Activated CD8-positive, alpha-beta memory T cell treated with anti-CD3 and anti-CD28 coated beads, Interleukin-2, amount 50 U/mL, for 24 hours (primary cell): ENCODE results near the gene CPA1.

Source experiments
- DNase-seq: peaks from one replicate; pipeline ENCODE4 v3.0.0-alpha.2; 2020; ENCODE audit errors: extremely low read depth

The CPA1 gene

DNA sequence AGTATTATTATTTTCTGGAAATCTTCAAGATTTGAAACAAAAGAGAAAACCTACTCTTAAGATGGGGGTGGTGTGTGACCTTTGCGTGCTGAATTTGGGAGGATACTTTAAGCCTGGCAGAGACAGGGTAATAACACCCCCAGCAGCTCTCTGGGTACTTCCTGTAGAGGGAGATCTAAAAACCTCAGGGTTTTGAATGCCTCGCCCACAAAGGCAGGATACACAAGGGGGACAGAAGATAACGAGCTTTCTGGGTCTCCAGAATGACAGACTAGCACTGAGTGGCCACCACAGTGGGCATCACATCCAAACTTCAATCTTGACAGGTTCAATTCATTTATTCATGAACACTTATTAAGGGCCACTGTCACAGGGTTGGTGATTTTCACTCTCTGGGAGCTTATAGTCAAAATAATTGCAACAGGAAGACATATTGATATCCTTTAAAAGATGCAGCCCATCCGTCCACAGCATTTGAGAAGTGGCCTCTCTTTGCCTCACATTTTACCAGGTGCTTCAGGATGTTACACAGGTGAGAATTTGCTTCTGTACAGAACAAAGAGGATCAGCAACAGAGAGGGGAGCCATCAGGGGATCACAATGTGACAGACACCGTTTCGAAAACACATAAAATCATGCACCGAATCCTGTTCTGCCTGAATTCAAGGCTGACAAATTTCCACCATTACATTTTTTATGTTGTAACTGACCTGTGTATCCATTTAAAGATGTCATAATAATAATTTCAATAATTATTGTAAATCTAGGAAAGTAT is 14.3 kb downstream of the CPA1 start:
- no peak for DNase-seq

DNA sequence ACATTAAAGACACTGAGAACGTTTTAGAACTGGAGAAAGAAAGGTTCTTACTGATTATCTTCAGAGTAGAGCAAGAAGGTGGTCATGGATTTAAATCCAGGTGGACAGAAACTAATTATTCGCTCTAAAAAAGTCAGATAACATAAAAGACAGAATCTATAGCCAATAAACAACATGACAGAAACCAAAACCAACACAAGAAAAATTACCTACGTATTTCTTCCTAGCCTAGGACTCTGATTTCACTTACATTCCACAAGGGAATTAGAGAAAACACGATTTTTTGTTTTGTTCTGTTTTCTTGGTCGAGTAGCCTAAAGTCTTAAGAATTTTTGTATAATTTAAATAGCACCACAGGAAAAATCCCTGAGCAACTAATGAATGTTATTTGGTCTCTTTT is 15.1 kb downstream of the CPA1 start:
- DNase-seq: no peak

DNA sequence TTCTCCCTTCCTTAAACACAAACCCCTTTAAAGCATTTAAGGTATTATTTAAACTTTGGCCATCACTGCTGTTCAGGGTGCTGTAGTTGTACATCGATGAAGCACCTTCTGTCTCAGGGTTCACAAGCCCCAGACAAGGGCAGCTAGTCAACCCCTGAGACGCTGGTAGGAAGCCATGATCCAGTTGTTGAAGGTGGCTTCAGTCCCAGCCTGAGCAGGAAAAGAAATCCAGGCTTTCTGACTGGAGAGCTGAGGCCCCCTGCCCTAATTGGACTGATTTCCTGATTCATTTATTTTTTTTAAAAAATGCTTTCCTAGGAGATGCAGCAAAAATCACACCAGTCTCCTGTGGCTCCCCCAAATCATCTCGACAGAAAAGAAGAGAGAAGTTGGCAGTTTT is 15.8 kb downstream of the CPA1 start:
- no peak for DNase-seq

DNA sequence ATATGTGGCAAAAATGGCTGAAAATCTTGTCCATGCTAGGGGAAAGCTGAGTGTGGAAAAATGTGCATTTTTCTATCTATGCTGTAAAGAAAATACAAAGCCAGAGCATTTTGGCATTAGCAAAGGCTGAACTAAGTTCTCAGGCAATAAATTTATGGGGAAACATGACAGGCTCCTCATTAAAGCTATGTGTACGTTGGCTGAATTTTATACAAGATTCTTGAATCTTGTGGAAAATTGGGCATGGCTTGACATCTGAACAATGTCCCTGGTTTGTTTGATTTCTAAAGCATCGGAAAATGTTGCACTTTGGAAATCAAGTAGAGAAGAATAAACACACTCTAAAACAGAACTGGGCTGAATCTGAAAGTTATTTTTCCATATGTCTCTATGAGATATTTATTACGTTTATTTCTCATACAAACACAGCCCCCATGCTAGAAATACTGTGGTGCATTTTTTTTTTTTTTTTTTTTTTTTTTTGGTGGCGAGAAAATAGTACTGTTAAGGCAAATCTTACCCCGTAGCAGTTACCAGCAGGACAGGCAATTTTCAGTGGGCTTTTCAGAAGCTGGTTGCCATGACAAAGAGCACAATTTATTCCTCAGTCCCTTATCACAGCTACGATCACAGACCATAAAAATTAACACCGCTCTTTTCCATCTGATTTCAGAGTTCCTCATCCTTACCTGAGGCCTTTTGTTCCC is 16.9 kb downstream of the CPA1 start:
- DNase-seq: no peak

DNA sequence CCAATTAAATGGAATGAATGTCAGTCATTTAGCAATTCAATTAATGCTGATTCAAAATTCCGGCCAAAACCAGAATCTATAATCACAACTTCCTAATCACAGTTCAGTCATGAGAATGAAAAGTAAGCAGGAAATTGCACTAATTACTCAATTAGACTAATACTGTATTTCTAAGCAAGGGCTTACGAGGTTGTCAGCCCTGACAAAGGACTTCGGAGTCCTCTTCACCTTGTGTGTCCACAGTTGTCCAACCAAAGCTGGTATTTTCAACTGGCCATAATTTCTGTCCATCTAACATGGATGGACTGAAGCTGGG is 17.4 kb downstream of the CPA1 start:
- no peak for DNase-seq

GRCh38 chr7:130398526-130399090 is 18.3 kb downstream of the CPA1 start:
- DNase-seq: no peak

GRCh38 chr7:130400120-130400572 is 19.9 kb downstream of the CPA1 start:
- DNase-seq: no peak

GRCh38 chr7:130401101-130401500 is 20.8 kb downstream of the CPA1 start:
- no peak for DNase-seq

GRCh38 chr7:130401578-130401977 is 21.3 kb downstream of the CPA1 start:
- no peak for DNase-seq

GRCh38 chr7:130405003-130405402 is 24.7 kb downstream of the CPA1 start:
- no peak for DNase-seq

GRCh38 chr7:130409067-130409711 is 28.9 kb downstream of the CPA1 start:
- no peak for DNase-seq

- no peak for DNase-seq
Observed at GRCh38 chr7:130409712-130410072, 29.4 kb downstream of the CPA1 start.

DNA sequence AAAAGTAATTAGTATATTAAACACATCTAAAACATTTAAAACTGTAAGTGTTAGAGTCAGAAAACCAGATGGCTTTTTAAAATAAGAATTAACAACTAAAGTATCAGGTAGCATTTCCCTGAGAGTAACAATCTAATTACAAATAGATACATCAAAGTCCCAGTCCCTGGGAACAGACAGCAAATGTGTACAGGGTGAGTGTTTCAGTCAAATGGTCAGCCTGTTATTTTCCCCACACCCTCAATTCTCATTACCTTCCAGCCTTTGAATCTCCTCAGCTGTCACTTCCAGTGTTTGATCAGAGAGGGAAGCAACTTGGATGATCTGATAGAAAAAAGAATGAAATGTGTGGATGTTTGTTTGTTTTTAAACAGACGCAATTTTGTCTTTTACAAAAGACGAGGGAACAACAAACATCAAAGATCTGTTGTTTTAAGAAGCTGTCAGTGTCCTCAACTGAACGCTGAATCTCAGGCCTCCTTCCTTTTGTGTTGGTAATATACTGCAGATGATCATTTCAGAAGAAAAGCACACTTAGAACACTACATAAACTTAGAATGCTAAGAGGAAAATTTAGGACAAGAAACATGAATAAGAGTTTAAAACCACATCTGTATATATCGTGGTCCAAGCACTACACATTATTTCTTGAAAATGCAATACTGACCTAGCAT is 30.7 kb downstream of the CPA1 start:
- DNase-seq: no peak

GRCh38 chr7:130413201-130413600 is 32.9 kb downstream of the CPA1 start:
- DNase-seq: no peak

DNA sequence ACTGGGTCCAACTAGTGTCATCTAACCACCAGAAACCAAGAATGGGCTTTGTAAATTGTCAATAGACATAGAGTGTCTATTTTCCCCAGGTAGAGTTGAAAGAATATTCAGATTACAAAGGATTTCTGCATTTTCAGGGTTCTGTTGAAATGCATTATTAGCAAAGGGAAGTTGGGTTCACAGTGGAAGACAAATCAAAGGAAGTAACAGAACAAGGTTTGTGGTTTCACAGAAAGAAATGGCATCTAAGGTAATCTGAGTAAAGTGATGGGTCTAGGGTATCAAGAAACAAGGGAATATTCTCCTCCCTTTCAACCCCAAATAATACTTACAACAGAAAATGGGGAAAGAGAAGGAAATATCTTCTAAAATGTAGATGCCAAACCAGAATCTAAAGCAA is 34.7 kb downstream of the CPA1 start:
- DNase-seq: no peak

DNA sequence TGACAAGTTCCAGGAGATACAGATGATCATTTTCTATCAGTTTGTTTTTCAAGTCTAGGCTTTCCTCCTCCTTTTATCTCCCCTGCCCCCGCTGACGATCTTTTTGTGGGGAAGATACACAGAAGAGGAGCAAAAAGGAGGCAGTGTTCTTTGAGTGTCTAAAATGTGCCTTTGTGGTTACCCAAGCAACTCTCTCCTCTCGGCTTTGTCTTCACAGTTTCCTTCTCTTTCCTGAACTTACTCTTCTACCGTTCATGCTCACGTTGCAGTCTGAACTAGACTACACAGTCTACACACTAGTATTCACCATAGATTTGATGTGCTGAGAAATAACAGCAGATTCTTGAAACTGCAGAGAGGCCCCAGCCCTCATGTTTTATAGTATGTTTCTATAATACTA is 36.9 kb downstream of the CPA1 start:
- no peak for DNase-seq

- DNase-seq: no peak
Observed at GRCh38 chr7:130418306-130418705, 38.0 kb downstream of the CPA1 start.

DNA sequence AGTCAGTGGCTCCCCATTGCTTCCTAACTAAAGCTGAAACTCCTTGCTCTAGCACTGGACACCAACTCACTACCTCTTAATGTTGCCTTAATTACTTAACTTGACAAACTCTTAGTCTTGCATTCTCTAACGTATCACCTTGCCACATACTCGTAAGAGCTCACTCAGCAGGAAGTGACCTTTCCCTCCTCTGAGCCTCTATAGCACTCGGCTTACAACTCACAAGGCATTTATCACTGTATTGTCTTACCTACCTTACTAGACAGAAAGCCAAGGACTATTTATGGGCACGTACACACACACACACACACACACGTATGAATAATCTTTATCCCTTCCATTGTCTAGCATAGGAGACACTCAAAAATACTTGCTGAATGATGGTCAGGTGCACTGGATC is 39.4 kb downstream of the CPA1 start:
- no peak for DNase-seq

DNA sequence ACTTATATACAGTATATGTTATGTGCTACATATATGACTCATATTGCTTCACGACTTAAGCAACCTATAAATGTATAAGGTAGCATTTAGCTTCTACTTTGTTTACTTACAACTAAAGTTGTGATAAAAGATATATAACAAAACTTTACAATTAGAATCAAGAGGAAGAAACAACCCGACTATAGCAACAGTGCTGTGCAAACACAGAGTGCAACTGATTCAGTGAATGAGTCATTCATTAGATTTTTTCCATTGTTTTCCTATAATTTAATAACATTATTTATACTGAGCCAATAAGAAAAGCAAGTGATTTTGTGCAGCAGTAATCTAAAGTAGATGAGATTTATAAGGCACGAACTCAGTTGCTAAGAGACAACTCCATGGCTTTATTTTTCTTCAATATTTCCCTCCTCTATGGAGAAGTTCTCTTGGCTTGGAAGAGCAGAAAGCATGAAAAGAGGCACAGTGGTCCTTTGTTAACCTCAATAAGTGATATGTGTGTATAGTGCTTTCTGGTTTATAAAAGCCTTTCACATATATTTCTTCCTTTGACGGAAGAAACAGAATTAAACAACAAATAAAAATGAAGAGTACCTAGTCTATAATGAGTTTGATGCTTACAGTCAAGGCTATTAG is 40.8 kb downstream of the CPA1 start:
- DNase-seq: no peak

- no peak for DNase-seq
Observed at GRCh38 chr7:130421684-130422083, 41.4 kb downstream of the CPA1 start.

GRCh38 chr7:130423501-130424037 is 43.3 kb downstream of the CPA1 start:
- DNase-seq: no peak
